Activated CD4-positive, alpha-beta T cell treated with anti-CD3 and anti-CD28 coated beads for 36 hours (primary cell): Measurements from ENCODE around the gene ANKRD63. TPM values are rescaled to one million over a fixed set of nuclear protein-coding genes. Genes with fewer than 3 reads are reported as not detected.

Experiments
- ATAC-seq: fragments of 200-7000 bp; cut with Tn5 transposase; one replicate; pipeline ENCODE4 v1.10.0; 2021; ENCODE audit warnings: mild to moderate bottlenecking, moderate library complexity
- CTCF ChIA-PET: fragments of 350-600 bp; sonication (Branson Sonifier 250); formaldehyde crosslinking; loops from one replicate; lab custom pipeline; 2021; ENCODE audit warnings: antibody characterized with exemption; lab: Charles Lee
- POLR2A ChIA-PET: fragments of 350-600 bp; sonication (Branson Sonifier 250); formaldehyde crosslinking; loops from one replicate; lab custom pipeline; 2021; ENCODE audit warnings: antibody characterized with exemption, inconsistent platforms; lab: Charles Lee
- DNase-seq: peaks from one replicate; pipeline ENCODE4 v3.0.0-alpha.2; 2020
- H3K27ac Mint-ChIP-seq: one replicate; pipeline ENCODE4 v1.8.0; 2021; ENCODE audit warnings: mixed read lengths
- H3K27me3 Mint-ChIP-seq: one replicate; pipeline ENCODE4 v1.8.0; 2021; ENCODE audit warnings: mixed read lengths
- H3K36me3 Mint-ChIP-seq: one replicate; pipeline ENCODE4 v1.8.0; 2021; ENCODE audit warnings: low read depth, mixed read lengths
- H3K4me1 Mint-ChIP-seq: one replicate; pipeline ENCODE4 v1.8.0; 2021; ENCODE audit warnings: mixed read lengths
- H3K4me3 Mint-ChIP-seq: one replicate; pipeline ENCODE4 v1.8.0; 2021; ENCODE audit warnings: mild to moderate bottlenecking, moderate library complexity, mixed read lengths
- H3K9me3 Mint-ChIP-seq: one replicate; pipeline ENCODE4 v1.8.0; 2021; ENCODE audit warnings: low read depth, mixed read lengths
- intact Hi-C, 2 experiments: fragments of 100-400 bp; cut with DNase I in 1 of 2; cut with micrococcal nuclease in 1 of 2; formaldehyde crosslinking; loops; one replicate each; pipeline versions ENCODE4 v1.14.2 to v1.15.1; 2022 to 2024; cut with DNase I, micrococcal nuclease
- total RNA-seq, 2 experiments: library from RNA; stranded (reverse); gene quantifications; one replicate each; pipeline ENCODE4 v1.2.3, GENCODE V29; 2021

Gene ANKRD63
- total RNA-seq, 2 experiments from 2014 or later: not detected

GRCh38 chr15:40279437-40280141, 3.3 kb downstream of the ANKRD63 start:
- H3K27me3 Mint-ChIP-seq: peaks cover 31% of the 10 kb centered on the region
- POLR2A ChIA-PET: interaction anchor here (1.0 kb wide), 1 partner anchor 30 kb away, joined by 3 read pairs; no protein-coding TSS in a partner anchor
- H3K9me3 Mint-ChIP-seq: no peaks in the 10 kb centered on the region
- intact Hi-C loops: loop anchor here (1.0 to 10.0 kb wide), 5 partner anchors 31 to 595 kb away; partner anchors contain the start of gene INAFM2 (in 1 of the 2)
- H3K36me3 Mint-ChIP-seq: no peaks in the 10 kb centered on the region
- no peaks in the 10 kb centered on the region for H3K4me1 Mint-ChIP-seq
- no peak overlapping the region for H3K4me3 Mint-ChIP-seq
- DNase-seq: peak; percentile 84
- CTCF ChIA-PET: interaction anchor here (0.7 to 12.2 kb wide), 44 partner anchors 9 to 1557 kb away, joined by 3 to 393 read pairs (median 4); partner anchors contain the start of genes CCDC9B, INAFM2, IVD and PLCB2
- no peak overlapping the region for H3K27ac Mint-ChIP-seq
- ATAC-seq: peak; percentile 53

GRCh38 chr15:40278026-40278425, 4.8 kb downstream of the ANKRD63 start:
- ChIA-PET CTCF (interaction anchor here (0.5 to 12.2 kb wide), 14 partner anchors 14 to 495 kb away, joined by 3 to 393 read pairs (median 6); partner anchors contain the start of genes CCDC9B, INAFM2 and PLCB2), POLR2A (no interaction called here)
- Mint-ChIP-seq H3K27ac (no peak overlapping the region), H3K4me3 (no peak overlapping the region), H3K4me1 (no peaks in the 10 kb centered on the region), H3K36me3 (no peaks in the 10 kb centered on the region), H3K27me3 (peaks cover 24% of the 10 kb centered on the region), H3K9me3 (no peaks in the 10 kb centered on the region)
- DNase-seq (no peak), ATAC-seq (no peak)
- intact Hi-C loops: loop anchor here in 1 of 2 experiments (10.0 kb wide), 1 partner anchor 593 kb away; no protein-coding TSS in a partner anchor

GRCh38 chr15:40277471-40277870, 5.4 kb downstream of the ANKRD63 start:
- Mint-ChIP-seq H3K4me1 (no peaks in the 10 kb centered on the region), H3K4me3 (no peak overlapping the region), H3K27me3 (peaks cover 24% of the 10 kb centered on the region), H3K9me3 (no peaks in the 10 kb centered on the region), H3K36me3 (no peaks in the 10 kb centered on the region), H3K27ac (no peak overlapping the region)
- ATAC-seq: no peak
- intact Hi-C loops: loop anchor here in 1 of 2 experiments (10.0 kb wide), 1 partner anchor 593 kb away; no protein-coding TSS in a partner anchor
- no peak for DNase-seq
- CTCF ChIA-PET: interaction anchor here (0.7 to 12.2 kb wide), 11 partner anchors 13 to 232 kb away, joined by 3 to 393 read pairs (median 3); partner anchors contain the start of genes CCDC9B, INAFM2 and PLCB2
- POLR2A ChIA-PET: no interaction called here

- intact Hi-C loops: loop anchor here in 1 of 2 experiments (10.0 kb wide), 1 partner anchor 592 kb away; no protein-coding TSS in a partner anchor
- no peak overlapping the region for H3K4me3 Mint-ChIP-seq
Measured at GRCh38 chr15:40276927-40277326, 5.9 kb downstream of the ANKRD63 start.

GRCh38 chr15:40275954-40276353, 6.9 kb downstream of the ANKRD63 start:
- H3K27ac Mint-ChIP-seq: no peak overlapping the region
- ChIA-PET CTCF (interaction anchor here (1.5 to 12.2 kb wide), 7 partner anchors 37 to 273 kb away, joined by 4 to 393 read pairs (median 24); partner anchors contain the start of genes INAFM2, PLCB2 and SRP14), POLR2A (no interaction called here)
- H3K27me3 Mint-ChIP-seq: peaks cover 21% of the 10 kb centered on the region
- ATAC-seq (no peak), DNase-seq (no peak)
- H3K9me3 Mint-ChIP-seq: no peaks in the 10 kb centered on the region
- no peak overlapping the region for H3K4me3 Mint-ChIP-seq
- no peaks in the 10 kb centered on the region for H3K4me1 Mint-ChIP-seq
- no peaks in the 10 kb centered on the region for H3K36me3 Mint-ChIP-seq
- intact Hi-C loops: loop anchor here in 1 of 2 experiments (2.0 to 10.0 kb wide), 2 partner anchors 489 to 591 kb away; no protein-coding TSS in a partner anchor

More at GRCh38 chr15:40276927-40277326, 5.9 kb downstream of the ANKRD63 start:
- POLR2A ChIA-PET: no interaction called here
- no peaks in the 10 kb centered on the region for H3K36me3 Mint-ChIP-seq
- no peaks in the 10 kb centered on the region for H3K9me3 Mint-ChIP-seq
- ATAC-seq (no peak), DNase-seq (no peak)
- CTCF ChIA-PET: interaction anchor here (0.7 to 12.2 kb wide), 6 partner anchors 13 to 153 kb away, joined by 3 to 393 read pairs (median 4); partner anchors contain the start of genes INAFM2 and PLCB2
- peaks cover 24% of the 10 kb centered on the region for H3K27me3 Mint-ChIP-seq
- no peaks in the 10 kb centered on the region for H3K4me1 Mint-ChIP-seq
- no peak overlapping the region for H3K27ac Mint-ChIP-seq

- Mint-ChIP-seq H3K27ac (no peak overlapping the region), H3K27me3 (peaks cover 18% of the 10 kb centered on the region), H3K9me3 (no peaks in the 10 kb centered on the region), H3K4me1 (no peaks in the 10 kb centered on the region), H3K4me3 (no peak overlapping the region), H3K36me3 (no peaks in the 10 kb centered on the region)
- intact Hi-C loops: loop anchor here in 1 of 2 experiments (2.0 to 10.0 kb wide), 2 partner anchors 489 to 591 kb away; no protein-coding TSS in a partner anchor
- CTCF ChIA-PET: interaction anchor here (0.8 to 12.2 kb wide), 15 partner anchors 10 to 273 kb away, joined by 4 to 393 read pairs (median 7); partner anchors contain the start of genes INAFM2, PLCB2 and SRP14
- POLR2A ChIA-PET: no interaction called here
- ATAC-seq: no peak
- DNase-seq: no peak
Measured at GRCh38 chr15:40275523-40275922, 7.3 kb downstream of the ANKRD63 start.

GRCh38 chr15:40274350-40275274, 8.3 kb downstream of the ANKRD63 start:
- peak; percentile 79 for ATAC-seq
- DNase-seq: peak; percentile 93
- Mint-ChIP-seq H3K4me1 (no peaks in the 10 kb centered on the region), H3K36me3 (no peaks in the 10 kb centered on the region), H3K4me3 (no peak overlapping the region), H3K27me3 (peaks cover 14% of the 10 kb centered on the region), H3K9me3 (no peaks in the 10 kb centered on the region), H3K27ac (no peak overlapping the region)
- intact Hi-C loops: loop anchor here (1.0 to 10.0 kb wide), 6 partner anchors 57 to 590 kb away; no protein-coding TSS in a partner anchor
- ChIA-PET CTCF (interaction anchor here (0.6 to 12.2 kb wide), 77 partner anchors 8 to 589 kb away, joined by 3 to 393 read pairs (median 5); partner anchors contain the start of genes ANKRD63, BUB1B, INAFM2 and PAK6), POLR2A (no interaction called here)

GRCh38 chr15:40273428-40273827, 9.4 kb downstream of the ANKRD63 start:
- H3K9me3 Mint-ChIP-seq: no peaks in the 10 kb centered on the region
- H3K27me3 Mint-ChIP-seq: peaks cover 6% of the 10 kb centered on the region
- H3K4me3 Mint-ChIP-seq: no peak overlapping the region
- ChIA-PET POLR2A (no interaction called here), CTCF (interaction anchor here (0.5 to 12.2 kb wide), 47 partner anchors 11 to 1346 kb away, joined by 3 to 393 read pairs (median 5); partner anchors contain the start of genes BUB1B, CCDC9B, INAFM2 and PAK6)
- no peak for ATAC-seq
- no peak for DNase-seq
- no peak overlapping the region for H3K27ac Mint-ChIP-seq
- no peaks in the 10 kb centered on the region for H3K4me1 Mint-ChIP-seq
- no peaks in the 10 kb centered on the region for H3K36me3 Mint-ChIP-seq
- intact Hi-C loops: loop anchor here (5.0 to 10.0 kb wide), 2 partner anchors 586 to 589 kb away; no protein-coding TSS in a partner anchor

GRCh38 chr15:40272485-40273056, 10.3 kb downstream of the ANKRD63 start:
- ChIA-PET CTCF (interaction anchor here (0.8 to 12.2 kb wide), 24 partner anchors 10 to 483 kb away, joined by 3 to 393 read pairs (median 10); partner anchors contain the start of genes CCDC9B, INAFM2 and PLCB2), POLR2A (no interaction called here)
- DNase-seq (peak; percentile 50), ATAC-seq (peak; percentile 46)
- intact Hi-C loops: loop anchor here (5.0 to 10.0 kb wide), 2 partner anchors 585 to 588 kb away; no protein-coding TSS in a partner anchor
- no peak overlapping the region for H3K27ac Mint-ChIP-seq
- H3K9me3 Mint-ChIP-seq: no peaks in the 10 kb centered on the region
- H3K27me3 Mint-ChIP-seq: no peaks in the 10 kb centered on the region
- no peak overlapping the region for H3K4me3 Mint-ChIP-seq
- H3K36me3 Mint-ChIP-seq: no peaks in the 10 kb centered on the region
- no peaks in the 10 kb centered on the region for H3K4me1 Mint-ChIP-seq
